EH (cell line): Measurements from ENCODE around the gene ZNF319.

Experiments used
- DNase-seq: peaks from one replicate; pipeline ENCODE4 v3.0.0-alpha.2; 2015; ENCODE audit warnings: low read depth

Gene ZNF319

DNA sequence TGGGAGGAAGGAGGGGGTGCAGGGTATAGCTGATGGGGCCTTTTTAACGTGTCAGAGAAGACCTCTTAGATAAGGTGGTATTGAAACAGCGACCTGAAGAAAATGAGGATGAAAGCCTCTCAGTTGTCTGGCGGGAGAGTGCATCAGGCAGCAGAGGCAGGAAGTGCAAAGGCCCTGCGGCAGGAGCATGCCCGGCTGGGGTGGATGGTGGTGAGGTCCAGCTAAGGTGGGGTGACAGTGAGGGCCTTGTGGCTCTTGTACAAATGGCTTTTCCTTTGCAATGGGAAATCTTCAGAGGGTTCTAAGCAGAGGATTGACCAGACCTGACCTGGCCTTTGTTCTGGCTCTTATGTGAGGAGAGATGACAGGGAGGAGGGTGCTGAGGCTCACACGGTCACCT lies 36.5 kb upstream of the ZNF319 start:
- DNase-seq = no peak

DNA sequence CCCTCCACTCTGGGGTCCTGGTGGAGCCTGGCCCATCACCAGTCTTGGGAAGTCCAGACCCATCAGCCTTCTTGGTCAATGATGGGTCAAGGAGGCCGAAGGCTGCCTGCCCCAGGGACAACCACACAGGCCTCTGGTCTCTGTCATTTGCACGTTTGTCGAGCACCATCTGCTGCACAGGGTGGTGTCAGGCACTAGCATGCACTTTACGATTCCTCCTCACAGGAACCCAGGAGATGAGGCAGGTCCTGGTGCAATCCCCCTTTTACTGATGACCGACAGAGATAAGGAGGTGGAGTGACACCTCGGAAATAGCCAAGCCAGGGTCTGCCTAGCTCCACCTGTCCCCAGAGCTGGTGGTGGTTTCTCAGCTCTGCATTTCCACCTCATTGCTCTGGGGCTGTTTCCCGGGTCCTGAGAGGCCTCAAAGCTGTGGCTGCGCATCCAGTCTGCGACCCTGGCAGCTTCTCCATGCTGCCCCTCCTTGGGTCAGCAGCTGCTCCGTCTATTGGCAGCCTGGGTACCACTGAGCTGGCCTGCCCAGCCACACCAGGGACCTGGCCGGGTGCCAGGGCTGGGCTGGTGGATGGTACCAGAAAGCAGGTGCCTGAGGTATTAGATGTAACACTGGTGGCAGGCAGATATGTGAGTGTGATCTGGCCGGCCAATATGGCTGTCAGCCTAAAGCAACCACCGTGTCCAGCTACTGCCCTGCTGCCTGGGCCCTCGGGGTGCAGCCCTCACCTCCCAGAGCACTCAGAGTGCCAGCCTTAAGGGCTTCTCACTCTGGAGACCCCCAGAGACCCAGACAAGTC lies 35.1 kb upstream of the ZNF319 start:
- DNase-seq = no peak

- DNase-seq = no peak
Measured at GRCh38 chr16:58034774-58035173, 34.3 kb upstream of the ZNF319 start.

DNA sequence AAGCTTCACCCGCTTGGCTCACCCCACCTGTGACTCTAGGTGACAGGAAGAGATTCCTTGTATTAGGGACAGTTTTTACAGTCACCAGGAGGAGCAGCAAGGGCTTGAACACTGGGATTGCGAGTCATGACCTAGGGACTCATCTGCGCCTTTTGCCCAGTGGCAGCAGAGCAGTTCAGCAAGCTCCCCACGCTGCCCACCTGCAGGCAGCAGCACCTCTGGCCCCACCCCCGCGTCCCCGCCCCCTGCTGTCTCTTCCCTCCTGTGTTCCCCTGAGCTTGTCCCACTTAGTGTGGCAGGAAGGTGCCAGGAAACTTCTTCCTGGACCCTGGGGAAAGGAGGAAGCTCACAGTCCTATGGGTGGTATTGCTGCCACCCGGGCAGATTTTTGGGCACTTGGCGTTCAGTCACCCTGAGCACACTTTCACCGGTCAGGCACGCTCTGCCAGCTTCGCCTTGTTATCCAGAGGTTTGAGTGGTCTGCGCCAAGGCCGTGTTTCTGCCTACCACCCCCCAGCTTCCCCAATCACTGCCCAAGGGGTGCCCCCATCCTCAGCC lies 33.7 kb upstream of the ZNF319 start:
- DNase-seq = no peak

DNA sequence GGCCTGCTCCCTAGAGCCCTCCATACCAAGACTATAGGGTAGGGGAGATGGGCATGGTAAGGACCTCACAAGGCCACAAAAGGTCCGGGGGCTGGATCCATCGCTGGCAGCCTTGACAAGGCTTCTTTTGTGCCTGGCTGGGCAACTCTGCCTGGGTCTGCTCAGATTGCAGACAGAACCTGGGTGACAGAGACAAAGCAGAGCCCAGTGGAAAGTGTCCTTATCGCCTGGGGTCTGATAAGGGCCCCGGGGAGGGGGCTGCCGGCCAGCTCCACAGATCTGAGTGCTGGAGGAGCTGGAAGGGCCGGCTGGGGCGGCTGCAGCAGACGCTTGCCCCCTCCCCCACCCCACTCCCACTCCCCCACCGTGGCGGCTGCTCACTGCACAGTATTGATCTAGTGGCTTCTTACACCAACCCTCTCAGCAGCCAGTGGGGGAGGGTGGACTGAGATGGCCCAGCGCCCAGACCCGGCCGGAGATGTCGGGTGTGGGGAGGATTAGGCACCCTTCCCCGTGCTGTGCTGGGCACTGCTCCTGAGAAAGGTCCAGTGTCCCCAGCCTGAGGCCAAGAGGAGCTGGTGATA lies 32.3 kb upstream of the ZNF319 start:
- DNase-seq = no peak

- no peak for DNase-seq
Measured at GRCh38 chr16:58031016-58031800, 30.7 kb upstream of the ZNF319 start.

GRCh38 chr16:58030136-58030840 lies 29.8 kb upstream of the ZNF319 start:
- DNase-seq = no peak

DNA sequence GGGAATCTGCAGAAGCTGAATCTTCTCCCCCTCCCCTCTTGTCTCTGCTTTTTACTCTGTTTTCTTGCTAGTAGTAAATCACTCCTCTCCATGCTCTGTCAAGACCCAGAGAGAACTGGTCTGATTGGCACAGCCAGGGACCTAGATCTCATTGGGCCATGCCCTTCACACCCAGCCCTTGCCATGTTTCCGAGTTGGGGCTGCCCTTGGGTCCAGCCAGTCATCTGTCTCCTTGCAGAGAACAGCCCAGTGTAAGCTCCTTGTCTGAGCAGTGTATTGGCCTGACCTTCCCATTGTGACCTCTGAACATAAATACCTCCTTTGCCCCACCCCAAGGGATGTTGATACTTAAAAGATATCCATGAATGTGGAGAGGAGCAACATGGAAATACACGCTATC lies 28.9 kb upstream of the ZNF319 start:
- no peak for DNase-seq

- peak; percentile 26 for DNase-seq
Measured at GRCh38 chr16:58028541-58029070, 28.1 kb upstream of the ZNF319 start.

- no peak for DNase-seq
Measured at GRCh38 chr16:58027916-58028455, 27.5 kb upstream of the ZNF319 start.

DNA sequence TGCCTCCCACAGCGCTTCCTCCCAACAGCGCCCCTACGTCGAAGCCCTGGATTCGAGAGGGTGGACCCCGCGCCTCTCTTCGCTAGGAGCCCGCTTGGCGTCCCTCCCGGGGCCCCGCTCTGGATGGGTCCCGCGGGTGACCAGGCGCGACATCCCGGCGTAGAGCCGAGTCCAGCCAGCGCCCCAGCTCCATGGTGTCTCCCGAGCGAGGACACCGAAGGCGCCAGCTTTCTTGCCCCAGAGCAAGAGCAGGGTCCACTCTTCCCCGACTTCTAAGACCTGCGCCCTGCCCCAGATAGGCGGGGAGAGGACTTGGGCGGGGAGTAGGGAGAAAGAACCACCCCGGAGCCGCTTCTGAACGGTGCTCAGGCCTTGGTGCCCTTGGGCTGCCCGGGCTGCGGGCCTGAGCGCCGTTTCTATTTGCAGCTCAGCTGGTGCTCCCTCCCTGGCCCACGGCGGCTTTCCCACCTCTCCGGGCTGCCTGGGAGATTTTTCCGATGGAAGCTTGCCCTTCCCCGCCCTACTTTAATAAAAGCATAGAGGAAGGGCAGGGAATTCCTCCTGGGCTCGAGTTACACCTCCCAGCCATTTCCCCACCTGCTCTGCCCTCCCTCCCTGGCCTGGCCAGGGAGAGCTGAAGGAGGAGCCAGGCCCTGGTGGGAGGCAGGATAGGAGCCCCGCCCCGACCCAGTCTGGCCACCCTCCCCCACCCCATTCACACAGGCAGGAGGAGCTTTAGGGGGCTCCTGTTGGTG lies 26.9 kb upstream of the ZNF319 start:
- DNase-seq = peak; percentile 22

GRCh38 chr16:58026705-58027160 lies 26.3 kb upstream of the ZNF319 start:
- no peak for DNase-seq

DNA sequence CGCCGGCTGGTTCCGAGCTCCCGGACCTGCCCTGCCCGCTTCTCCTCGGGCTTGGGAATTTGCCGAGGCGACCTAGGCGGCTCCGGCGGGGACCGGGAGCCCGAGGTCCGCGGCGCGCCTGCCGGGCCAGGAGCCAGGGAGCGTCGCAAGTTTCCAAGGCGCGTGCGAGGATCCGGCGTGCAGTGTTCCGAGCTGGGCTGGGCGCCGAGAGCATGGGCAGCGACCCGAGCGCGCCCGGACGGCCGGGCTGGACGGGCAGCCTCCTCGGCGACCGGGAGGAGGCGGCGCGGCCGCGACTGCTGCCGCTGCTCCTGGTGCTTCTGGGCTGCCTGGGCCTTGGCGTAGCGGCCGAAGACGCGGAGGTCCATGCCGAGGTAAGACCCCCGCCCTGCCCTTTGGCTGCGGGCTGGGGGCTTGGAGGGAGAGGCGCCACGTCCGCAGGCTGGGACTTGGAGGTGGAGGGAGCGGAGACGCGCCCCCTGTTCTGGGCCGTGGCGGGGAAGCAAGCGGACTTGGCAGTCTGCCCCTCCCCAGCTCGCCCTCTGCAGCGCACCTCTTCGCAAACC lies 25.8 kb upstream of the ZNF319 start:
- peak; percentile 55 for DNase-seq

DNA sequence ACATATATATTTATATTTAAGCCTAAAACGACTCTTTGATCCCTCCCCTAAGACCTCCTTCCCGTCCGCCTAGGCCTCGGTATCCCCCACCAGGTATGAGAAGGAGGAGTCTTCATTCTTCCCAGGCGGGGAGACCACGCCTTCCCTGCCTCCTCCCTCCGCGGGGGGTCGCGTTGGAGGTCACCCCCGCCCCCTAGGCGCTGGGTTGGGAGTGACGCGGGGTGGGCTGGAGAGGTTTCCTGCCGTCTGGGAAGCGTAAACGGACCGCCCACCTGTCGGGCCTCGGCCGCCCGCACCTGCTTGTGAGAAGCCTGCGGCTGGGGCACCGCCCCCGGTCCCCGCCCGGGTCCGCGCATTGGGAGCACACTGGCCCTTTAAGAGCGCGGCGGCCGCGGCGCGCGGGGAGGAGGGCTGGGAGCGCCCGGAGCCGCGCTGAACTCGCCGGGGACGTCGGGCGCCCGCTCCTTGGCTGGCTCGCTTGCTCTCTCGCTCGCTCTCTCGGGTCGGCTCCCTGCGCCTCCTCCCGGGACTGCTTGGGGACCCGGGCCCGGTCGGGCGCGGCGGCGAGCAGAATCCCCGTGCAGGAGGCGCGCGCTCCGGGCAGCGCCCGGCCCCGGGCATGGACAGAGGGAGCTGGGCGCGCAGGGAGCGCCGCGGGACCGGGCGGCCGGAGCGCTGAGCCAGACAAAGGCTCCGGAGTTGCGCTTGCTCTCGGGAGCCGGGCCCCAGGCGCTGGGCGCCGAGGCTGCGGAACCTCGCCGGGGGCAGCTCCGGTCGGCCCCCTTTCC lies 25.1 kb upstream of the ZNF319 start, which contains the start of gene MMP15:
Gene MMP15, plus strand, starts transcription at position 404 of the 788 bp plus-strand sequence. CDS start 597 bp downstream, outside the sequence.
- peak; percentile 59 for DNase-seq

GRCh38 chr16:58024486-58025350 lies 24.2 kb upstream of the ZNF319 start:
- peak; percentile 13 for DNase-seq

GRCh38 chr16:58022601-58023371 lies 22.3 kb upstream of the ZNF319 start:
- DNase-seq = peak; percentile 85
